Prostate gland (tissue), 2 donors: ENCODE data around the gene NOS1AP.

Source experiments
- CTCF ChIP-seq, 4 experiments: fragments of 200-600 bp in 2 of 4; fragments of 450-650 bp in 2 of 4; sonication (generic) in 2 of 4; IDR thresholded peaks; 1 replicate in 3 of 4; 2 replicates in 1 of 4; pipeline ENCODE4 v1.5.1; 2016 to 2019; ENCODE audit warnings: antibody characterized with exemption in 4 of 4, mild to moderate bottlenecking in 2 of 4, moderate library complexity in 2 of 4
- POLR2A ChIP-seq: fragments of 450-650 bp; IDR thresholded peaks from one replicate; pipeline ENCODE4 v1.6.1; 2016; ENCODE audit warnings: antibody characterized with exemption, mild to moderate bottlenecking
- POLR2AphosphoS5 ChIP-seq: sonication (generic); formaldehyde crosslinking; IDR thresholded peaks from one replicate; pipeline ENCODE4 v1.6.1; 2017; ENCODE audit warnings: antibody characterized with exemption

DNA sequence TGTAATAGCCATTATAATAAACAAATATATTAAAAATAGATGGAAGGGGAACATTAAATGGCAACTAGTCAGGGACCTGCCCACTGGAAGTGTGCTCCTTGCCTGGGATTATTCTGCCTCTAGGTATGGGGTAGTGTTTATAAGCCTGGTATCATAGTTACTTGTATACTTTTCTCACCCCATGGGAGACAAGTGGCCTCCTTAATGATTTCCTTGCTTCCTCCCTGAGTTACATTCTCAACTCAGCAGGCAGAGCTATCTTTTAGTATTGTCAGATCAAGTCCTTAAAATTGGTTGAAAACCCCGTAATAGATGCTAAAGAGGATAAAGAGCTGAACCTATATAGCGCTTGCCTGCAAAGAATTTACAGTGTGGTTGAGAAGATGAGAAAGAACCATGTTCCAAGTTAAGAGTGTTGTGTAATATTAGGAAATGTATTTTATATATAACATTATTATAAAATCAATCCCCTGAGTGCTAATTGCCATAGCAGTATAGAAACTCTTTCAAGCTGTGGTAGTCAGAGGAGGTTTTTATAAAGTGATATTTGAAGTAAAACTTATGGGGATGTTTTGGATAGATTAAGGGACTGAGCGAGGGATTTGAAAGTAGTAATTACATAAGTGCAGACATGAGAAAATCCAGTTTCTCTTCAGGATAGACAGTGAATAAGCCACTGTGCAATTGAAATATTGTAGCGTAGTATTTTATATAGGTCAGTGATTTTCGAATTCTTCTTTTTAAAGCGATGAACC, 200.7 kb downstream of the NOS1AP start:
- TF ChIP-seq CTCF (IDR thresholded peaks at IDR 0.05), result no peak
- no peak for TF ChIP-seq POLR2AphosphoS5
- no peak for TF ChIP-seq POLR2A
